ENCODE results near the gene KIRREL1.

KIRREL1 gene

DNA sequence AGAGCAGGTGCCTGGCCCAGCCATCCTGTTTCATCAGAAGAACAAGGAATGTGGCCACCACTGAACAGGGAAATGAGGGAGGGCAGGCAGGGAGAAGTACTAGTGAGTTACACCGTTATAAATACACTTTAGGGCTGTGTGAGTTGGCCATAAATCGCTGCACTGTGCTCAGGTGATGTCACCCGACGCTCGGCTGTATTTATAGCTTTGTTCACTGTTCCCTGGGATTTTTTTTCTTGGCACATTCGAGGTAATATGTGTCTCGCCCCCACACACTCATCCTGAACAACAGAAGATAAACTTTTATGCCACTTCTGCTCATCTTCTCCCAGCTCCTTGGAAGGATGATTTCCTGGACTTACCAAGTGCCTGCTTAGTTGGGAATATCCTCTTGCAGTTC is 9.0 kb upstream of the KIRREL1 start:
- no peak overlapping the region for H3K27ac ChIP-seq (ENCODE audit: low read depth, low read length)
- H3K4ac ChIP-seq (ENCODE audit: low read depth, low read length) = no peak overlapping the region
- no peak for DNase-seq
- no peak overlapping the region for H2BK120ac ChIP-seq (ENCODE audit: low read depth, low read length)
- WGBS (ENCODE audit: extremely low coverage, insufficient coverage, low lambda C conversion rate) = no CpG with 5 or more reads among the region's 7 CpGs
- H3K18ac ChIP-seq (ENCODE audit: low read length) = no peak overlapping the region
- no peaks in the 10 kb centered on the region for H3K27me3 ChIP-seq (ENCODE audit: insufficient read depth, low read length, poor library complexity)
- no peak overlapping the region for H2AK5ac ChIP-seq (ENCODE audit: low read length)
- H3K56ac ChIP-seq (ENCODE audit: low read length) = no peak overlapping the region
- H3K79me1 ChIP-seq (ENCODE audit: low read length) = no peaks in the 10 kb centered on the region
- no peak overlapping the region for H2BK5ac ChIP-seq (ENCODE audit: low read length)
- H3K9ac ChIP-seq (ENCODE audit: low read length) = no peak overlapping the region
- no peak overlapping the region for H3K4me2 ChIP-seq (ENCODE audit: low read length)
- no peaks in the 10 kb centered on the region for H3K79me2 ChIP-seq (ENCODE audit: control insufficient read depth, insufficient read depth, low read length)
- no peak overlapping the region for H4K5ac ChIP-seq (ENCODE audit: low read length)
- H3K23ac ChIP-seq (ENCODE audit: low read length) = no peak overlapping the region
- H2BK15ac ChIP-seq (replicated peaks; ENCODE audit: low read depth) = no peak overlapping the region
- no peak overlapping the region for H4K8ac ChIP-seq (ENCODE audit: low read depth, low read length)
- H3K36me3 ChIP-seq (ENCODE audit: control insufficient read depth, insufficient read depth, low read length) = no peaks in the 10 kb centered on the region
- H3K4me1 ChIP-seq (ENCODE audit: control insufficient read depth, low read depth, low read length) = no peaks in the 10 kb centered on the region
- no peak overlapping the region for H3K4me3 ChIP-seq (ENCODE audit: low read length)

GRCh38 chr1:157985473-157985872 is 8.0 kb upstream of the KIRREL1 start:
- Histone ChIP-seq H3K36me3 (ENCODE audit: control insufficient read depth, insufficient read depth, low read length) (no peaks in the 10 kb centered on the region), H3K4me3 (ENCODE audit: low read length) (no peak overlapping the region), H4K5ac (ENCODE audit: low read length) (no peak overlapping the region), H3K4me1 (ENCODE audit: control insufficient read depth, low read depth, low read length) (no peaks in the 10 kb centered on the region), H2AK5ac (ENCODE audit: low read length) (no peak overlapping the region), H3K4me2 (ENCODE audit: low read length) (no peak overlapping the region), H3K4ac (ENCODE audit: low read depth, low read length) (no peak overlapping the region), H3K56ac (ENCODE audit: low read length) (no peak overlapping the region), H2BK5ac (ENCODE audit: low read length) (no peak overlapping the region), H3K23ac (ENCODE audit: low read length) (no peak overlapping the region), H3K27me3 (ENCODE audit: insufficient read depth, low read length, poor library complexity) (no peaks in the 10 kb centered on the region), H3K9ac (ENCODE audit: low read length) (no peak overlapping the region), H3K79me2 (ENCODE audit: control insufficient read depth, insufficient read depth, low read length) (no peaks in the 10 kb centered on the region), H2BK120ac (ENCODE audit: low read depth, low read length) (no peak overlapping the region), H3K79me1 (ENCODE audit: low read length) (no peaks in the 10 kb centered on the region), H3K18ac (ENCODE audit: low read length) (no peak overlapping the region), H3K27ac (ENCODE audit: low read depth, low read length) (no peak overlapping the region), H4K8ac (ENCODE audit: low read depth, low read length) (no peak overlapping the region), H2BK15ac (replicated peaks; ENCODE audit: low read depth) (no peak overlapping the region)
- no peak for DNase-seq
- no CpG with 5 or more reads among the region's 1 CpG for WGBS (ENCODE audit: extremely low coverage, insufficient coverage, low lambda C conversion rate)

DNA sequence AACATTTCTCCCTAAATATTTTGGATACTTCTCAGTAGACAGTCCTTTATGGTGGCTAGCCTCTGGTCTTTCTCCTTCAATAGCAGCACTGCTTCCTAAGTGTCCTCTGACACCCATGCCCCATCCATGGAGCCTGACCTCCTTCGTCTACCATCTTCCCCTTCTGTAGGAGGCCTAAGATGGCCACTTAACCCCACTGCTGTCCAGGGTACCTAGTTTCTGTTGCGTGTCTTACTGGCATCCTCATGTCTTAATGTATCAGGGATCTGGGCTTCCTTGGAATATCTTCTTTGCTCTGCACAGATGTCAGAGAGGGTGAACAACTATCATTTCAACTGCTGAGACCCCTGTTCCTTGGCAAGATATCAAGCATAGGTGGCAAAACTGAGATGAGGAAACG is 5.4 kb upstream of the KIRREL1 start:
- Histone ChIP-seq H2BK5ac (ENCODE audit: low read length) (no peak overlapping the region), H3K4me2 (ENCODE audit: low read length) (no peak overlapping the region), H4K5ac (ENCODE audit: low read length) (no peak overlapping the region), H3K4me1 (ENCODE audit: control insufficient read depth, low read depth, low read length) (peaks cover 6% of the 10 kb centered on the region), H3K18ac (ENCODE audit: low read length) (no peak overlapping the region), H3K27ac (ENCODE audit: low read depth, low read length) (no peak overlapping the region), H4K8ac (ENCODE audit: low read depth, low read length) (no peak overlapping the region), H3K9ac (ENCODE audit: low read length) (no peak overlapping the region), H3K36me3 (ENCODE audit: control insufficient read depth, insufficient read depth, low read length) (no peaks in the 10 kb centered on the region), H3K4ac (ENCODE audit: low read depth, low read length) (no peak overlapping the region), H3K4me3 (ENCODE audit: low read length) (no peak overlapping the region), H3K23ac (ENCODE audit: low read length) (no peak overlapping the region), H3K79me1 (ENCODE audit: low read length) (no peaks in the 10 kb centered on the region), H2BK15ac (replicated peaks; ENCODE audit: low read depth) (no peak overlapping the region), H3K56ac (ENCODE audit: low read length) (no peak overlapping the region), H2BK120ac (ENCODE audit: low read depth, low read length) (no peak overlapping the region), H3K27me3 (ENCODE audit: insufficient read depth, low read length, poor library complexity) (no peaks in the 10 kb centered on the region), H3K79me2 (ENCODE audit: control insufficient read depth, insufficient read depth, low read length) (no peaks in the 10 kb centered on the region), H2AK5ac (ENCODE audit: low read length) (no peak overlapping the region)
- no CpG with 5 or more reads among the region's 3 CpGs for WGBS (ENCODE audit: extremely low coverage, insufficient coverage, low lambda C conversion rate)
- DNase-seq = no peak

DNA sequence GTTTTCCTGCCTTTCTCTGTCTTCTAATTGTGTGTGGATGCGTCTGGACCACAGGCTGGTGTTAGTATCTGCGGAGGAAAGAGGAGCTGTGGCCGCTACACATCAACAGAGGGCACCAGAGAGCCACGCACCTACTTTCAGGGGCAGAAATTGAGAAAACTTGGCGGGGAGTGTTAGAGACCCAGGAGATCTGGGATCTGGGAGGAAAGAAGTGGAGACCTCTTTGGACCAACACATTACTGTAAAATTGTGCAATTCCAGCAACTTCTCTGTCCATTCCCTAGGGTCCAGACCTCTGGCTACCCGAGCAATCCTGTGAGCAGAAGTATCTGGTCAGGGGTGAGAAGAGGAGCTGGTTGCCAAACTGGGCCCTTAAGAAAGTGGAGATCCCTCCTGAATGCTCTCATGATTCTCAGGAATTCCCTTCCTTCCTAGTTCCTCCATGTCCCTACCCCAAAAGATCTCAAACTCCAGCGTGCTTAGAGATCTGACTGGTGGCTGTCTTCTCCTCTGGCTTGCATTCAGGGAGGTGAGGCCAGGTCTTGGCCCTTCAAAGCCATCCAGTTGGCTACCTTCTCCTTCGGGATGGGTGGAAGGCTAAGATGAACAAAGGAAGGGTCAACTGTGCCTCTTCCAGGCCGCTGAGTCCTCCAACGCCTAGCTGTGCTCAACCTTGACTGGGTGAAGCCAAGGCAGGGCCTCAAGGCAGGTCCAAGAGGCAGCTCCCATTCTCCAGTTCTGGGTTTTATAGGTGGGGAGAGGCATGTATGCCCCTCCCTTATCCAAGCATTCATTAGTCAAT is 1.2 kb upstream of the KIRREL1 start:
- peaks cover 19% of the 10 kb centered on the region for H3K79me1 ChIP-seq (ENCODE audit: low read length)
- no peak overlapping the region for H3K4me2 ChIP-seq (ENCODE audit: low read length)
- H3K18ac ChIP-seq (ENCODE audit: low read length) = peak overlapping the region; percentile 2
- H3K4ac ChIP-seq (ENCODE audit: low read depth, low read length) = no peak overlapping the region
- H3K27me3 ChIP-seq (ENCODE audit: insufficient read depth, low read length, poor library complexity) = no peaks in the 10 kb centered on the region
- DNase-seq = peak; percentile 74
- H3K9ac ChIP-seq (ENCODE audit: low read length) = peak overlapping the region; percentile 44
- H3K4me3 ChIP-seq (ENCODE audit: low read length) = no peak overlapping the region
- H2AK5ac ChIP-seq (ENCODE audit: low read length) = peak overlapping the region; percentile 98
- H3K4me1 ChIP-seq (ENCODE audit: control insufficient read depth, low read depth, low read length) = peaks cover 21% of the 10 kb centered on the region
- peak overlapping the region; percentile 92 for H3K56ac ChIP-seq (ENCODE audit: low read length)
- no peak overlapping the region for H4K8ac ChIP-seq (ENCODE audit: low read depth, low read length)
- WGBS (ENCODE audit: extremely low coverage, insufficient coverage, low lambda C conversion rate) = no CpG with 5 or more reads among the region's 10 CpGs
- no peak overlapping the region for H3K27ac ChIP-seq (ENCODE audit: low read depth, low read length)
- H2BK120ac ChIP-seq (ENCODE audit: low read depth, low read length) = no peak overlapping the region
- no peaks in the 10 kb centered on the region for H3K36me3 ChIP-seq (ENCODE audit: control insufficient read depth, insufficient read depth, low read length)
- H2BK15ac ChIP-seq (replicated peaks; ENCODE audit: low read depth) = no peak overlapping the region
- peaks cover 33% of the 10 kb centered on the region for H3K79me2 ChIP-seq (ENCODE audit: control insufficient read depth, insufficient read depth, low read length)
- peak overlapping the region; percentile 82 for H4K5ac ChIP-seq (ENCODE audit: low read length)
- peak overlapping the region; percentile 83 for H2BK5ac ChIP-seq (ENCODE audit: low read length)
- peak overlapping the region; percentile 60 for H3K23ac ChIP-seq (ENCODE audit: low read length)

GRCh38 chr1:157992833-157993146 is 655 bp upstream of the KIRREL1 start:
- peak; percentile 77 for DNase-seq
- H2BK5ac ChIP-seq (ENCODE audit: low read length) = no peak overlapping the region
- H2BK120ac ChIP-seq (ENCODE audit: low read depth, low read length) = no peak overlapping the region
- peak overlapping the region; percentile 4 for H3K4me3 ChIP-seq (ENCODE audit: low read length)
- no peak overlapping the region for H3K27ac ChIP-seq (ENCODE audit: low read depth, low read length)
- peak overlapping the region; percentile 4 for H3K4ac ChIP-seq (ENCODE audit: low read depth, low read length)
- H3K4me1 ChIP-seq (ENCODE audit: control insufficient read depth, low read depth, low read length) = peaks cover 21% of the 10 kb centered on the region
- peak overlapping the region; percentile 100 for H3K18ac ChIP-seq (ENCODE audit: low read length)
- no peak overlapping the region for H2BK15ac ChIP-seq (replicated peaks; ENCODE audit: low read depth)
- peak overlapping the region; percentile 92 for H3K56ac ChIP-seq (ENCODE audit: low read length)
- H3K27me3 ChIP-seq (ENCODE audit: insufficient read depth, low read length, poor library complexity) = no peaks in the 10 kb centered on the region
- no CpG with 5 or more reads among the region's 8 CpGs for WGBS (ENCODE audit: extremely low coverage, insufficient coverage, low lambda C conversion rate)
- H3K79me2 ChIP-seq (ENCODE audit: control insufficient read depth, insufficient read depth, low read length) = peaks cover 38% of the 10 kb centered on the region
- no peak overlapping the region for H4K8ac ChIP-seq (ENCODE audit: low read depth, low read length)
- no peaks in the 10 kb centered on the region for H3K36me3 ChIP-seq (ENCODE audit: control insufficient read depth, insufficient read depth, low read length)
- H3K79me1 ChIP-seq (ENCODE audit: low read length) = peaks cover 21% of the 10 kb centered on the region
- peak overlapping the region; percentile 72 for H3K9ac ChIP-seq (ENCODE audit: low read length)
- H3K23ac ChIP-seq (ENCODE audit: low read length) = peak overlapping the region; percentile 75
- H2AK5ac ChIP-seq (ENCODE audit: low read length) = no peak overlapping the region
- peak overlapping the region; percentile 37 for H3K4me2 ChIP-seq (ENCODE audit: low read length)
- H4K5ac ChIP-seq (ENCODE audit: low read length) = no peak overlapping the region

Data from mesendoderm (in vitro differentiated cells).